ENCODE results near the gene ZNF689.

ZNF689 gene

DNA sequence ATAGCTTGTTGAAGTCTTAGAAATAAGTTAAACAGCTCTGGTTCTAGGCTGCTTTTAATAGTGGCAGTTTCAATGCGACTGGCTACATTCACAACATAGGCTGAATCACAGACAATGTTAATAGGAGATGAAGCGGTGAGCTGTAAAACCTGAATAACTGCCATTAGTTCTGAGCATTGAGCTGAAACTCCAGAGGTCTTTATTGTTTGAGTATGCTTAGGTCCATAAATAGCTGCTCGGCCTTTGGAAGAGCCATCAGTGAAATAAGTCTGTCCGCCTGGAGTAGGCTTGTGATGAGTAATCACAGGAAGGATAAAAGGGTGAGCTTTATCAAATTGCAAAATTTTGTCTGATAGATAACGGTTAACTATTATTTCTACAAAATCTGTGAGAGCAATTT is 9.4 kb upstream of the ZNF689 start:
- no peak for DNase-seq (ENCODE audit: extremely low read depth, low read depth)
- TF ChIP-seq, protein P1, sequence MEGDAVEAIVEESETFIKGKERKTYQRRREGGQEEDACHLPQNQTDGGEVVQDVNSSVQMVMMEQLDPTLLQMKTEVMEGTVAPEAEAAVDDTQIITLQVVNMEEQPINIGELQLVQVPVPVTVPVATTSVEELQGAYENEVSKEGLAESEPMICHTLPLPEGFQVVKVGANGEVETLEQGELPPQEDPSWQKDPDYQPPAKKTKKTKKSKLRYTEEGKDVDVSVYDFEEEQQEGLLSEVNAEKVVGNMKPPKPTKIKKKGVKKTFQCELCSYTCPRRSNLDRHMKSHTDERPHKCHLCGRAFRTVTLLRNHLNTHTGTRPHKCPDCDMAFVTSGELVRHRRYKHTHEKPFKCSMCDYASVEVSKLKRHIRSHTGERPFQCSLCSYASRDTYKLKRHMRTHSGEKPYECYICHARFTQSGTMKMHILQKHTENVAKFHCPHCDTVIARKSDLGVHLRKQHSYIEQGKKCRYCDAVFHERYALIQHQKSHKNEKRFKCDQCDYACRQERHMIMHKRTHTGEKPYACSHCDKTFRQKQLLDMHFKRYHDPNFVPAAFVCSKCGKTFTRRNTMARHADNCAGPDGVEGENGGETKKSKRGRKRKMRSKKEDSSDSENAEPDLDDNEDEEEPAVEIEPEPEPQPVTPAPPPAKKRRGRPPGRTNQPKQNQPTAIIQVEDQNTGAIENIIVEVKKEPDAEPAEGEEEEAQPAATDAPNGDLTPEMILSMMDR (IDR thresholded peaks at IDR 0.05; ENCODE audit: low read depth, low read length): no peak

DNA sequence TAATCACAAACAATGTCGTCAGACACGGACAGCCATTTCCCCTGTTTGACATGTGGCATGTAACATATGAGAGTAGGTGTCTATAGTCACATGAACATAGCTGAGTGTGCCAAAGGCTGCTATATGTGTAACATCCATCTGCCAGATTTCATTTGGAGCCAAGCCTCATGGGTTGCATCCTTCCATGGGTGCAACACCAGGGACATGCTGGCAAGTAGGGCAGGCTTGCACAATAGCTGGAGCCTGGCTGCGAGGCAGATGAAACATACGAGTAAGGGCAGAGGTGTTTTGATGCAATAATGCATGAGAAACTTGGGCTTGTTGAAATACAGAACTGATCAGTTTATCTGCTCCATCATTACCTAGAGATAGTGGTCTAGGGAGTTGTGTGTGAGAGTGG is 9.0 kb upstream of the ZNF689 start:
- TF ChIP-seq, protein P1 (IDR thresholded peaks at IDR 0.05; ENCODE audit: low read depth, low read length): no peak
- DNase-seq (ENCODE audit: extremely low read depth, low read depth): no peak

DNA sequence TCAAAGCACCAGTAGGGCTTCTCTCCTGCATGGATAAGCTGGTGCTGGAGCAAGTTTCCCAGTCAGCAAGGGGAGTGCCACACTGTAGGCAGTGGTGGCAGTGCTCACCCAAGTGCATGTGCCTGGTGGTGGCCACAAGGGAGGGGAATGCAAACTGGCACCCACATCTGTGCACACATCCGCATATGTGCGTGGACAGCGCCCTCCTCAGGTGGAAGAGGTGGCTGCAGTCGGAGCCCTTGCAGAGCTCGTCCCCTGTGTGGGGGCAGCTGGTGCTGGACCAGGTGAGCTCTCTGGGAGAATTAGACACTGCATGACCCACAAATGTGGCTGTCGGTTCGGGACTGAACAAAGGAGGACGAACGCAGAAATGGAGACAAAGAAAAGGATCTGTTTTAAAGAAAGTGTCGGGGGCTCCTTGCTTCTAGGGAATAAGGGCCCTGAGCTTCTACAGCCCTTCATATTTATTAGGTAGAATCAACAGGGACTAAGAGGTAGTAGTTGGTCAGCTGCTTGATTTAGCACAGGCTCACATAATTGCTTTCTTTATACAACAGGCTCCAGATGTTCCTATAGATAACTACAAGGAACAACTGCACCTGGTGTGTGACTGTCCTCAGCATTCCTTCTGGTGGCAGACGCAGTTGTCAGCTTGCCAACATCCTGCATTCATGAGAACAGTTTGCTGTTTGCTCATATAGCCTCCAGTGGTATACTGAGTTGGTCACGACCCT is 5.3 kb upstream of the ZNF689 start:
- TF ChIP-seq, protein P1 (IDR thresholded peaks at IDR 0.05; ENCODE audit: low read depth, low read length): peak; percentile 42
- no peak for DNase-seq (ENCODE audit: extremely low read depth, low read depth)

DNA sequence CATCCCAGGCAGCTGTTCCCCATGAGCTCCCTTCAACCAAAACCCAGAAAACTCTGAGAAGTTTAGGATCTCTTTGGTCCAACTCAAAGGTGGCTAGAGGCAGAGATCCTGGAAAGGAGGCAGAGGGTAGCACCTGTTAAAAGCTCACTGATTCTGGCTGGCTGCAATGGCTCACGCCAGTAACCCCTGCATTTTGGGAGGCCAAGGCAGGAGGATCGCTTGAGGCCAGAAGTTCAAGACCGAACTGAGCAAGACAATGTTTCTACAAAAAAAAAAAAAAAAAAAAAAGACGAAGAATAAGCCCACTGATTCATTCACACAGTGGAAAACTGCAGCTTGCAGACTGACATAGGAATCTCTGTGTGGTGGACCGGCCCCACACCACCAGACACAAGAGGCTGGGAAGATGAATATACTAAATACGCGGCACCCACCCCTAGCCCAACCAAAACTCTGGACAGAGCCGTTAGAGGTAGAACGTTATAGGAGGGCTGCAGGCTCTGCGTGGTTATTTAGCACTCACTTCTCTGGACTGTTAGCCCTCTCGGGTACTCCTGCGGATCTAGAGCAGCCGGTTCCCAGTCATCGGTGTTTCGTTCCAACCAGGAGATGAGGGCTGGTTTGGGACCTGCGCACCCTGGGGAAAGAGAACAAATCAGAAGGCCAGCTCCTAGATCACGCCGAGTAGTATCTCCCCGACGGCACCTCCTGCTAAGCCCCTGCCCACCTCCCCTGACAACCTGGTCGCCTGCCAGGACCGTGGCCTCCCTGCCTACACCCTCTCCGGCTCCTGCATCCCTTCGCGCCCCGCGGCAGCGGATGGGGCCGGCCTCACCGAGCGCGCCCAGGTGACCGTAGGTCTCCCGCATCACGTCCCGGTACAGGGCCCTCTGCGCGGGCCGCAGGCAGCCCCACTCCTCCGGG is 925 bp downstream of the ZNF689 start:
- TF ChIP-seq, protein P1 (IDR thresholded peaks at IDR 0.05; ENCODE audit: low read depth, low read length): no peak
- no peak for DNase-seq (ENCODE audit: extremely low read depth, low read depth)

DNA sequence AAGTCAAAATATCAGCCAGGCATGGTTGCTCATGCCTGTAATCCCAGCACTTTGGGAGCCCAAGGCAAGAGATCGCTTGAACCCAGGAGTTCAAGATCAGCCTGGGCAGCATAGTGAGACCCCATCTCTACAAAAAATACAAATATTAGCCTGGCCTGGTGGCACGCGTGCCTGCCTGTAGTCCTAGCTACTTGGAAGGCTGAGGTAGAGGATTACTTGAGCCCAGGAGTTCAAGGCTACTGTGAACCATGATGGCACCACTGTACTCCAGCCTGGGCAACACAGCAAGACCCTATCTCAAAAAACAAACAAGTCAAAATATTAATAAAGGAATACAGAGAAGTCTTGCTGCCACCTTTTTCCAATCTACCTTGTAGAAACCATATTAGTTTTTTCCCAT is 4.2 kb downstream of the ZNF689 start:
- no peak for DNase-seq (ENCODE audit: extremely low read depth, low read depth)
- TF ChIP-seq, protein P1 (IDR thresholded peaks at IDR 0.05; ENCODE audit: low read depth, low read length): no peak

DNA sequence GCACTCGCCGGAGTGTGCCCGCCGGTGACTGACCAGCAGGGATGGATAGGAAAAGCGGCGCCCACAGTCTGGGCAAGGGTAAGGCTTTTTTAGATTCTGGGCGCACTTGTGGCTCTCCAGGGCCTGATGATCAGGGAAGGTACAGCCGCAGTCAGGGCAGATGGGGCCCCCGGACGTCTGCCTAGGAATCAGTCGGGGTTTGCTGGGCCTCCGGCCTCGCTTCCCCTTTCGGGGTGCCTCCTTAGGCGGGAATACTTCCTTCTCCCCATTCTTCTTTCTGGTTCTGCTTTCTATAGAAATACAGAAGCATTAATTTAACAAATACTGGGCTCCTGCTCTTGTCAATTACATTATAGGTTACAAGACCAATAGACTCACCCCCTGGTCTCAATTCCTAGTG is 5.0 kb downstream of the ZNF689 start:
- TF ChIP-seq, protein P1 (IDR thresholded peaks at IDR 0.05; ENCODE audit: low read depth, low read length): no peak

More for the DNA sequence above, 5.0 kb downstream of the ZNF689 start:
- no peak for DNase-seq (ENCODE audit: extremely low read depth, low read depth)
